Smooth muscle cell (in vitro differentiated cells): Measurements from ENCODE around the gene NUDT4. TPM values are rescaled to one million over a fixed set of nuclear protein-coding genes. Genes with fewer than 3 reads are reported as not detected.

Experiments
- DNase-seq: peaks from one replicate; lab custom pipeline; 2025; ENCODE audit not compliant: unreplicated experiment; lab: John Stamatoyannopoulos, UW
- H2AFZ ChIP-seq: fragments of 200-600 bp; sonication (generic); 2 replicates; pipeline ENCODE4 v1.6.0; 2016; ENCODE audit warnings: antibody characterized with exemption, low read depth, mild to moderate bottlenecking
- H3F3A ChIP-seq: fragments of 200-600 bp; sonication (generic); 2 replicates; pipeline ENCODE4 v1.6.0; 2017; ENCODE audit warnings: antibody characterized with exemption, low read depth
- H3K27ac ChIP-seq: fragments of 200-600 bp; sonication (generic); 2 replicates; pipeline ENCODE4 v1.5.1; 2016; ENCODE audit warnings: low read depth, mild to moderate bottlenecking
- H3K27me3 ChIP-seq: fragments of 200-600 bp; sonication (generic); 2 replicates; pipeline ENCODE4 v1.6.1; 2016; ENCODE audit warnings: low read depth, mild to moderate bottlenecking
- H3K36me3 ChIP-seq: fragments of 200-600 bp; sonication (generic); 2 replicates; pipeline ENCODE4 v1.5.1; 2016; ENCODE audit warnings: low read depth
- H3K4me1 ChIP-seq: fragments of 200-600 bp; sonication (generic); 2 replicates; pipeline ENCODE4 v1.5.1; 2016; ENCODE audit warnings: low read depth
- H3K4me2 ChIP-seq: fragments of 200-600 bp; sonication (generic); 2 replicates; pipeline ENCODE4 v1.6.0; 2016; ENCODE audit warnings: mild to moderate bottlenecking
- H3K4me3 ChIP-seq: fragments of 200-600 bp; sonication (generic); 2 replicates; pipeline ENCODE4 v1.5.1; 2016; ENCODE audit warnings: mild to moderate bottlenecking
- H3K79me2 ChIP-seq: fragments of 200-600 bp; sonication (generic); 2 replicates; pipeline ENCODE4 v1.6.0; 2016; ENCODE audit warnings: low read depth, mild to moderate bottlenecking
- H3K9ac ChIP-seq: fragments of 200-600 bp; sonication (generic); 2 replicates; pipeline ENCODE4 v1.6.0; 2016; ENCODE audit warnings: low read depth
- H3K9me3 ChIP-seq: fragments of 200-600 bp; sonication (generic); replicated peaks from 2 replicates; pipeline ENCODE4 v1.5.1; 2016; ENCODE audit warnings: low read depth
- H4K20me1 ChIP-seq: fragments of 200-600 bp; sonication (generic); 2 replicates; pipeline ENCODE4 v1.6.0; 2016; ENCODE audit warnings: low read depth
- CTCF ChIP-seq: fragments of 200-600 bp; sonication (generic); IDR thresholded peaks from 2 replicates; pipeline ENCODE4 v1.5.1; 2017; ENCODE audit warnings: borderline replicate concordance, mild to moderate bottlenecking, antibody characterized with exemption; ENCODE audit not compliant: insufficient read depth, poor library complexity, severe bottlenecking
- WGBS: methylation state at CpG from one replicate; pipeline ENCODE4 v1.1.7; 2016; ENCODE audit warnings: low lambda C conversion rate; 5-methylcytosine and 5-hydroxymethylcytosine counted together
- polyA plus RNA-seq: library from polyadenylated mRNA; unstranded; fragments of >200 nt; fragmentation: Nextera tagmentation; extraction: Ambion mirVana; gene quantifications from 2 replicates; pipeline ENCODE4 v1.2.1, GENCODE V29; 2016
- total RNA-seq: library from RNA; depleted of rRNA; stranded (reverse); fragments of >200 nt; gene quantifications from 2 replicates; pipeline ENCODE4 v1.2.3, GENCODE V29; 2014

Gene NUDT4
- total and polyA plus RNA-seq, 2 experiments from 2014 or later = 53.9 to 83.2 TPM

GRCh38 chr12:93369505-93369904, 8.2 kb upstream of the NUDT4 start:
- TF ChIP-seq CTCF = no peak
- no peak overlapping the region for H3K9ac ChIP-seq
- no peaks in the 10 kb centered on the region for H3K9me3 ChIP-seq
- H4K20me1 ChIP-seq = no peaks in the 10 kb centered on the region
- no peaks in the 10 kb centered on the region for H3K27me3 ChIP-seq
- H3F3A ChIP-seq = peaks cover 6% of the 10 kb centered on the region
- no peaks in the 10 kb centered on the region for H3K79me2 ChIP-seq
- H3K4me3 ChIP-seq = no peak overlapping the region
- H2AFZ ChIP-seq = no peak overlapping the region
- no peak overlapping the region for H3K27ac ChIP-seq
- H3K4me1 ChIP-seq = peaks cover 9% of the 10 kb centered on the region
- H3K36me3 ChIP-seq = no peaks in the 10 kb centered on the region
- no peak for DNase-seq
- H3K4me2 ChIP-seq = no peak overlapping the region

GRCh38 chr12:93370947-93371346, 6.8 kb upstream of the NUDT4 start:
- H3K4me2 ChIP-seq = no peak overlapping the region
- no peak overlapping the region for H2AFZ ChIP-seq
- no peak for TF ChIP-seq CTCF
- peaks cover 6% of the 10 kb centered on the region for H3F3A ChIP-seq
- no peak overlapping the region for H3K27ac ChIP-seq
- peaks cover 11% of the 10 kb centered on the region for H3K4me1 ChIP-seq
- no peak overlapping the region for H3K4me3 ChIP-seq
- H3K9ac ChIP-seq = no peak overlapping the region
- H3K27me3 ChIP-seq = no peaks in the 10 kb centered on the region
- H3K36me3 ChIP-seq = no peaks in the 10 kb centered on the region
- WGBS = 75% methylated on average over 6 of the region's 6 CpGs
- DNase-seq = no peak
- H3K9me3 ChIP-seq = no peaks in the 10 kb centered on the region
- H3K79me2 ChIP-seq = peaks cover 5% of the 10 kb centered on the region
- no peaks in the 10 kb centered on the region for H4K20me1 ChIP-seq

GRCh38 chr12:93373961-93374656, 3.6 kb upstream of the NUDT4 start:
- H3K4me1 ChIP-seq = peaks cover 24% of the 10 kb centered on the region
- WGBS = 67% methylated on average over 2 of the region's 2 CpGs
- no peak overlapping the region for H3K27ac ChIP-seq
- peaks cover 11% of the 10 kb centered on the region for H3F3A ChIP-seq
- peak overlapping the region; percentile 8 for H3K4me3 ChIP-seq
- no peaks in the 10 kb centered on the region for H3K9me3 ChIP-seq
- H2AFZ ChIP-seq = no peak overlapping the region
- no peak for DNase-seq
- H3K36me3 ChIP-seq = no peaks in the 10 kb centered on the region
- H4K20me1 ChIP-seq = peaks cover 7% of the 10 kb centered on the region
- H3K4me2 ChIP-seq = peak overlapping the region; percentile 50
- H3K27me3 ChIP-seq = no peaks in the 10 kb centered on the region
- no peak for TF ChIP-seq CTCF
- no peak overlapping the region for H3K9ac ChIP-seq
- H3K79me2 ChIP-seq = peaks cover 14% of the 10 kb centered on the region

- 95% methylated on average over 6 of the region's 6 CpGs for WGBS
- Histone ChIP-seq H3K9ac (no peak overlapping the region), H2AFZ (no peak overlapping the region)
These were observed 1.8 kb upstream of the NUDT4 start for GRCh38 chr12:93375906-93376305.

More at GRCh38 chr12:93375906-93376305, 1.8 kb upstream of the NUDT4 start:
- peak overlapping the region; percentile 93 for H3K4me2 ChIP-seq
- no peaks in the 10 kb centered on the region for H3K27me3 ChIP-seq
- peak overlapping the region; percentile 93 for H3K4me3 ChIP-seq
- no peaks in the 10 kb centered on the region for H3K36me3 ChIP-seq
- H3K4me1 ChIP-seq = peaks cover 35% of the 10 kb centered on the region
- no peaks in the 10 kb centered on the region for H3K9me3 ChIP-seq
- peaks cover 32% of the 10 kb centered on the region for H3K79me2 ChIP-seq
- TF ChIP-seq CTCF = no peak
- peaks cover 25% of the 10 kb centered on the region for H4K20me1 ChIP-seq
- no peak for DNase-seq
- H3F3A ChIP-seq = peaks cover 11% of the 10 kb centered on the region
- no peak overlapping the region for H3K27ac ChIP-seq
